ENCODE measurements around the gene COL6A3.
"Not testable (repeated sequence)": the region's sequence is repeated elsewhere in the genome, so short reads cannot be mapped to it uniquely, and the experiment has no call there.

COL6A3 gene

GRCh38 chr2:237315829-237316225, 98.1 kb downstream of the COL6A3 start:
- DNase-seq (ENCODE audit: low read depth): no peak

DNA sequence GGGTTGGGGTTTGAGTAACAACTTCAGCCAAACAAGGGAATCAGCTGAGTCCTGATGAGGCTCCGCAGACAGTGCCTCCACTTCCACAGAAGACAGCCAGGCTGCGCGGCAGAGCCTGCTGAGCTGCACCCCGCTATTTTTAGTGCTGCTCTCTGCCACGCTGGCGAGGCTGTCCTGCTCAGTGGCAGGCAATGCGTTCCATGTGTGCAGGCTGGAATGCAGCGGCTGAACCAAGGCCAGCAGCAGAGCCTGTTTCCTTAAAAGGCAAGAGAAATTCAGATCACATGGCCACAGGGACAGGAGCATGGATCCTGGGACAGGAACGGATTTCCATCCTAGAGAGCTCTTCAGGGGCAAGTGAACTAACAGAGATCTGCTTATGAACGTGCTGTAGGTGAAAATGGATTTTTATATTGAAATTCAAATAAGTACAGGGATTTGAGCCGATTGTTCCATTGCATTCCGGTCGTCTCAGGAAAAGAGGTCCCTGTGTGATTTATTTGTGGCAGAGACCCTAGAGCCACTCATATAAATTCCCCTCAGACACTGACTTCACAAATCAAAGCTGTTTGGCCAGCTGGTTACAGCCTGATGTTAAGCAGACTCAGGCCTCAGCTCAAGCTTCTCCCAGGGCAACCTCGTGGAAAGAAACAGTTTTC, 98.7 kb downstream of the COL6A3 start:
- DNase-seq (ENCODE audit: low read depth): no peak

- no peak for DNase-seq (ENCODE audit: low read depth)
These were observed 99.3 kb downstream of the COL6A3 start for GRCh38 chr2:237314681-237315080.

- no peak for DNase-seq (ENCODE audit: low read depth)
These were observed 99.8 kb downstream of the COL6A3 start for GRCh38 chr2:237314198-237314597.

DNA sequence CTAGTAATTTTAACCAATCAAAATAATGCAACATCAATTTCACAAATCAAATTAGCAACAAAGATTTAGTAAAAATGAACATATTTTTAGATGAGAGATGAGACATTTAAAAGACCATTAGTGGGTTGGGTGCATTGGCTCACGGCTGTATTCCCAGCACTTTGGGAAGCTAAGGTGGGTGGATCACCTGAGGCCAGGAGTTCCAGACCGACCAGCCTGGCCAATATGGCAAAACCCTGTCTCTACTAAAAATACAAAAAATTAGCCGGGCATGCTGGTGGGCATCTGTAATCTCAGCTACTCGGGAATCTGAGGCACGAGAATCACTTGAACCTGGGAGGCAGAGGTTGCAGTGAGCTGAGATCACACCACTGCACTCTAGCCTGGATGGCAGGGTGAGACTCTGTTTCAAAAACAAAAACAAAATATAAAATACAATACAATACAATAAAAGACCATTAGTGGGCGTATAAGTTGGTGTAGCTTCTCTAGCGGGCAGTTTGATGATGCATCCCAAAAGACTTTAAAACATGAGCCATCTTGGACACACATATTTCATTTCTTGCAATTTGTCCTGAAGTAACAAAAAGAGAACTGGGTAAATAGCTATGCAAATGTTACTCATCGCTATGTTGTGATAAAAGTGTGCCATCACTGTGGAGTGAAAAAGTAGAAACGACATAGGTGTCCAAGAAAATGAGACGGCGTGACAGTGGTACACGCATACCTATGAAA, 101.8 kb downstream of the COL6A3 start:
- no peak for DNase-seq (ENCODE audit: low read depth)

- no peak for DNase-seq (ENCODE audit: low read depth)
These were observed 103.3 kb downstream of the COL6A3 start for GRCh38 chr2:237310515-237311114.

- no peak for DNase-seq (ENCODE audit: low read depth)
These were observed 104.5 kb downstream of the COL6A3 start for GRCh38 chr2:237309416-237309815.

DNA sequence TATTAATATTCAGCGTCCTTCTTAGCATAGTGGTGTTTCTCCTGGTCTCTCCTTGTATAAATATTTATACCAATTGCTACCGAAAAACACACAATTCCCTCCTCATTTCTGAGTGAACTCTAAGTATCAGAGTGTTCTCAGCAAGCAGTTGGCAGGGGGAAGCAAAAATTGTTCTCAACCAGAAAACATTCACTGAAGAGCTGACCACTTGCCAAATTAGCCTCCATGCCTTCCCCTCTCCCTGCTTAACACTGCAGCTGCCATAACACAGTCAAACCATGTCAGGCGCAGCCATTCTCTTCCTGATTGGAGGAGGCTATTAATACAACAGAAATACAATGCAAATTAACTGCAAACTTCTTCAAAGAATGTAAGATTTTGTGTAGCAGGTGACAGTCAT, 105.0 kb downstream of the COL6A3 start:
- DNase-seq (ENCODE audit: low read depth): no peak

GRCh38 chr2:237307474-237307873, 106.5 kb downstream of the COL6A3 start:
- DNase-seq (ENCODE audit: low read depth): no peak

DNA sequence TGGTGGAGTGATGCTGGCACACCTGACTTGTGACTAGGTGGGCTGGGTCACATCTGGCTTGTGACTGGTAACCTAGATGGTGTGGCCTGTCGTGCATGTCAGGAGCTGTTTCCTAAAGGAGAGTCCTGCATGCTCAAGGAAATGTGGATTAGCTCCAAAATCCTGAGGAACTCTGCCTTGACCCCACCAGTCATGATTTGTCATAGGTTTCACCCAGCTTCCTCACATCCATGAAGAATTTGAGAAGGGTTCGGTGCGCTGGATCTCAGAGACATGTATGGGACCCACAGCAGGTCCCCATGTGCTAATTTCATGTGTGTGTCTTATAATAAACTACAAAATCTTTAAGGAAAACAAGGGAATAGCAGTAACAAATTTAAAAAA, 107.2 kb downstream of the COL6A3 start:
- DNase-seq (ENCODE audit: low read depth): no peak

- no peak for DNase-seq (ENCODE audit: low read depth)
These were observed 107.7 kb downstream of the COL6A3 start for GRCh38 chr2:237306083-237306786.

- DNase-seq (ENCODE audit: low read depth): no peak
These were observed 108.4 kb downstream of the COL6A3 start for GRCh38 chr2:237305579-237305978.

GRCh38 chr2:237304763-237305514, 109.0 kb downstream of the COL6A3 start:
- DNase-seq (ENCODE audit: low read depth): no peak

GRCh38 chr2:237303244-237303643, 110.7 kb downstream of the COL6A3 start:
- DNase-seq (ENCODE audit: low read depth): not testable (repeated sequence)

GRCh38 chr2:237301595-237301994, 112.4 kb downstream of the COL6A3 start:
- no peak for DNase-seq (ENCODE audit: low read depth)

GRCh38 chr2:237300739-237301138, 113.2 kb downstream of the COL6A3 start:
- no peak for DNase-seq (ENCODE audit: low read depth)

GRCh38 chr2:237299906-237300305, 114.1 kb downstream of the COL6A3 start:
- no peak for DNase-seq (ENCODE audit: low read depth)

DNA sequence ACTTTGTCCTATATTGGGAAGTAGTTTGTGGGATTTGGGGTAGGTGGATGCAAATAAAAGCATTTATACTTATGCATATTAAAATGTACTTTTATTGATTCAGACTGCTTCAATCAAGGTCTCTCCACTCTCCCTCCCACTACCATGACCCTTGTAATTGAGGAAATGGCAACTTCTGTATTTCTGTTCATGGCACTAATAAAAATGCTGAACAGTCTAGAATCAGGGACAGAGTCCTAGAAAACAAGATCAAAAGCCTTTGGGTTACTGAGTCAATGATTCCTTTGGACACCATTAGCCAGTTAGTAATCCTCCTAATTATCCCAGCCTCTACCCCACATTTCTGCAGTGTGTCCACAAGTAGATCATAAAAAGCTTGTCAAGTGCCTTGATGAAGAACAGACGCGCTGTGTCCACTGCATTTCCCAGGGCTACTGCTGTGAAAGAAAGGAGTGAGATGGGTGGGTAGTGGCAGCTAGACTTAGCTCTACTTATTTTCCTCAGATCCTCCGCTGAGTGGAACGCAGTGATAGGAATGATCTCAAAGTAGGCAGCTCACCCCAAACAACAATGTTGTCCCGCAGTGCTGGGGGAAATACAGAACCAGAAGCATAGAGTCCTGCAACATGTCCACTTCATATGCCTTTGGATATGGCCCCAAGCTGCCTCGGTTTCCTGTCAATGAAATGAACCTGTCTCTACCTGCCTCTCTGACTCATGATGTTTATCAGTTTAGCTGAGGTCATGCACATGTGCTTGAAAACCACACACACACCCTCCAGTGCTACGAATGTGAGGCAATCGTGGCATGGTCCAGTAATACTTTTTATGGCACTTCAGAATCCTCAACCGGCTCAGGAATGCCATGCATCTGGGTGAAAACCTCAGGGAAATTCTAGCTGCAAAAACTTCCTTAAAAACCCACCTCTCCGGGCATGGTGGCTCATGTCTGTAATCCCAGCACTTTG, 115.5 kb downstream of the COL6A3 start:
- no peak for DNase-seq (ENCODE audit: low read depth)

GRCh38 chr2:237297421-237298150, 116.4 kb downstream of the COL6A3 start:
- DNase-seq (ENCODE audit: low read depth): no peak

DNA sequence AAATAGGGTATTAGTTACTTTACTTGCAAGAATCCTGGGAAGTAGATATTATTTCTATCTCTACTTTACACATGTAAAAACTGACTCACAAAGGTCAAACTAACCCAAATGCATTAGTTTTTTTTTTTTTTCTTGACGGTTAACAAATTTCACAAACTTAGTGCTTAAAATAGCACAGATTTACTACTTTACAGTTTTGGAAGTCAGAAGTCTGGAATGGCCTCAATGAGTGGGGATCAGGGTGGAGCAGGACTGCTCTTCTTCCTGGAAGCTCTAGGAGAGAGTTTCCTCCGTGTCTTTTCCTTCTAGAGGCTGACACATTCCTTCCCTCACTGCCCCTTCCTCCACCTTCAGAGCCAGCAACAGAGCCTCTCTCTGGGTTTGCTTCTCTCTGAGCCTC, 117.2 kb downstream of the COL6A3 start:
- DNase-seq (ENCODE audit: low read depth): no peak

Measured in activated T-cell treated with anti-CD3 and anti-CD28 coated beads for 24 hours (primary cell).